Hematopoietic multipotent progenitor cell (in vitro differentiated cells): ENCODE measurements around the gene SPTLC2. TPM values are rescaled to one million over a fixed set of nuclear protein-coding genes. Genes with fewer than 3 reads are reported as not detected.

ENCODE experiments used
- DNase-seq, 3 donors: peaks; one replicate each; pipeline ENCODE4 v3.0.0-alpha.2; 2011 to 2015; ENCODE audit warnings: low read depth in 2 of 3, low spot score in 2 of 3
- total RNA-seq: library from RNA; depleted of rRNA; stranded (reverse); fragments of >200 nt; gene quantifications from one replicate; pipeline ENCODE4 v1.2.3, GENCODE V29; 2012

Gene SPTLC2
- total RNA-seq, 1 donor: 66.2 TPM

DNA sequence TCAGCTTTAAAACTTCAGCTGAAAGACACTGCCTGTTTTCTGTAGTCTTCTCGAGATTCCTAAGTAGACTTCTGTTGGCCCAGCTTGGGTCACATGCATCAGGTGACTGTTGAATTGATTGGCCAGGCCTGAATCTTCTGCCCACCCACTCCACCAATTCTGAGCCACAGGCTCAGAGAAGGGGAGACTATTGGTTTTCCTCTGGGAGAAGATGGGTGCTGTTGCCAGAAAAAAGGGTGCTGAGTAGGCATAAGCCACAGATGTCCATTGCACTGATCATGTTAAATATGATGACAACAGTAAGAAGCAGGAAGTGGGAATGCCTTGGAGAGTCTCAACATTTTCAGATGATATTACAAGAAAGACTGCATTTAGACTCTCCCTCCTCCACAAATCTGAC is 6.8 kb upstream of the SPTLC2 start:
- no peak for DNase-seq

DNA sequence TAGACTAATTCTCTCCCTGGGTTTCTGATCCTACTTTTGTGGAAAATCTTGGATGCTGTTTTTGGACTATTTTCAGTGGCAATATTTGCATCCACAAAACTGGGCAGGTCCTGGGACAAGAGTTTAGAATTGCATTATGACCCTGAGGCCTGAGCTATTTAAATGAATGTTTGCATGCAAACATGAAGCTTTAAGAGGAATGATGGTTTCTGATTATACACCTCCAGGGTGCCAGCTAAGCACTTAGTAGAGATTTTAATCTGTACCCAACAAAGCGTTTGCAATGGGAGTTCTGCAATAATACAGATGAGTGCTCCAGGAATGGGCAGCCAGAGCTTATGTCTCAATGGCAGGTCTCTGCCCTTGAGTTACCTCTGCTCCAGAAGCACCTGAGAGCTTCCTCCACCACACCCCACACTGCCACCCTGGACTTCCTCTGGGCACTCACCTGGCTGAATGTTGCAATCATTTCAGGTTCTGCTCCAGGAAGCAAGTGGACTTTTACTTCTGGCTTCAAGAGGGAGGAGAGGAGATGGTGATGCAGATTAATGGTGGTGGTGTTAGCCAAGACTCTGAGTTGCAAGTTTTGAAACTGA is 6.0 kb upstream of the SPTLC2 start:
- DNase-seq: no peak

DNA sequence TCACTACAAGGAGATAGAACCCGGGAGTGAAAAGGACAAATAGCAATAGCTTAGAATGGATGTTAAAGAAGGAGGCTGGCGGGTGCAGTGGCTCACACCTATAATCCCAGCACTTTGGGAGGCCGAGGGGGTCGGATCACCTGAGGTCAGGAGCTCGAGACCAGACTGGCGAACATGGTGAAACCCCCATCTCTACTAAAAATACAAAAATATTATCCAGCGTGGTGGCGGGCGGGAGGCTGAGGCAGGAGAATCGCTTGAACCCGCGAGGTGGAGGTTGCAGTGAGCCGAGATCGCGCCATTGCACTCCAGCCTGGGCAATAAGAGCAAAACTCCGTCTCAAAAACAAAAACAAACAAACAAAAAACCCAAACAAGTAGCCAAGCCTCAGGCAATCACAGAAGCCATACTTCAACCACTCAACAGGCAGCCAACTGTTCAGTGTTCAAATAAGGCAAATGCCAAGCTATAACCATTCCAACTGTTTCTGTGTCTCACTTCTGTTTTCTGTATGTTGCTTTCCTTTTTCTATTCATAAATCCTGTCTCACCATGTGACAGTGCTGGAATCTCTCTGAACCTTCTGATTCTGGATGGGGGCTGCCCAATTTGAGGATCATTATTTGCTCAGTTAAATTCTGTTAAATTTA is 3.9 kb upstream of the SPTLC2 start:
- no peak for DNase-seq

DNA sequence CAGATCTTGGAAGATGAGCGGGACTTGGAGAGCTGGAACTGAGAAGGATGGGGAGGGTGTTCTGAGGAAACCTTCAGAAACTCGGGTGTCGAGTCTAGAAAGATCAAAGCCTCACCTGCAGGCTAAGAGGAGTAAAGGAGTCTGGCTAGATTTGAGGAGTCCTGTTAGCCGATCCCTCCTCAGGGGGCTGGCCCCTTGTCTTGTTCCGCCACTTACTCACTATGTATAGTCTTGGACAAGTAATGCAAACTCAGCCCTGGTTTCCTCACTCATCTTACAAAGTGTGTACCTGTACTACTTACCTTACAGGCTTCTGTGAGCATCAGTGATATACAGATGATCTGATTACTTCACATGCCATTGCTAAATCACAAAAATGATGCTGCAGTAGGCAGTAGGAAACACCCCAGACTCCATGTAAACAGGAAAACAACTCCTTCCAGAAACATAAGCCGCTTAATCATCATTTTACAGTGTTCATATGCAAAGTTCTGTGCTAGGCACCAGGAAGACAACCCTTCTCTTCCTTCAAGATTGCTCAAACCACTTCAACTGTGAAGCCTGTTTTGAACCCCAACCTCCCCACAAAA is 2.0 kb upstream of the SPTLC2 start:
- no peak for DNase-seq

DNA sequence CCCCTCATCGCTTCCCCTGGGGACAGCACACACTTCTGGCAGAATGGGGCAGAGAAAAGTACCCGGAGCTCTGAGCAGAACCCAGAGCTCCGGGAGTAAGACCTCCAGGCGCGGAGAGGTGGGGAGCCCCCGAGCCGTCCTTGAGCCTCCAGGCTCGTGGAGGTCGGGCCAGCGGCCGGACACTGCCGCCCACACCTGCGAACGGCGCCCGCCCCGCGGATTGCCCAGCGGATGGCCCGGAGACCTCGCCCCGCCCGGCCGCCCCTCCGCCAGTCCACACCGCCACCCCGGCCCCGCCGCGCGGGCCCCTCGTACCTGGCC is 344 bp downstream of the SPTLC2 start:
- no peak for DNase-seq

DNA sequence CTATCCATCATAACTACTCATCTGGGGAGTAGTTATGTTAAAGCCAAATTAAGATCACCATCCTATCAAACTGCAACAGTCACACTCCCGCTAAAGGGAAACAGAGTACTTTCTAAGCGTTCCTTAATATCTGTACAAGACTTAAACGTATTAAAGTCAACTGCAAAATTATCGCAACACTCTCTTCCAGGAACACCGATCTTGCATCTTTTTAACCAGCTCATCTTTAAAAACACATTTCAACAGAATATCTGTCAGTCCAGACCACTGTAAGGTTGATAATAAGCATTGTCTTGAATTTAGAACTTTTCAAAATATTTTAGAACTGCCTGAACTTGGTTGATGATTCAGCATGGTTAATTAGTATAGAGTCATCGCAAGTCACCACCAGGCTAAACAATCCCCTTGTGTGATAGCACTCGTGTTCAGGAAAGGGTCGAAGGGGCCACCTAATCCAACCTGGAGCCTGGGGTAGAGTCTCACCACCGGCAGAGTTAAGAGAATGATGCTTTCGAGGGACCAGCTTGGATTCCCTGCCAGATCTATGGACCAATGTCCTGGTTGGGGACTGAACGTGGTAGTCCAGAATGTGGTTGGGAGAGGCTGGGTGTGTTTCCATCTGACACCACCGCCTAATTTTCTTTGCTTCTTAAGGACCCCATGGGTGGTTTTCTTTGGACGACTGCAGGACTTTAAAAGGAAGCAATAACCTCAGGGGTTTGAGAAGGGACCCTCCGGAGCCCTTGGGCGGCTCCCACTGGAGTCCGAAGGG is 890 bp downstream of the SPTLC2 start:
- peak in 1 of 3 donors; percentile 29 for DNase-seq

DNA sequence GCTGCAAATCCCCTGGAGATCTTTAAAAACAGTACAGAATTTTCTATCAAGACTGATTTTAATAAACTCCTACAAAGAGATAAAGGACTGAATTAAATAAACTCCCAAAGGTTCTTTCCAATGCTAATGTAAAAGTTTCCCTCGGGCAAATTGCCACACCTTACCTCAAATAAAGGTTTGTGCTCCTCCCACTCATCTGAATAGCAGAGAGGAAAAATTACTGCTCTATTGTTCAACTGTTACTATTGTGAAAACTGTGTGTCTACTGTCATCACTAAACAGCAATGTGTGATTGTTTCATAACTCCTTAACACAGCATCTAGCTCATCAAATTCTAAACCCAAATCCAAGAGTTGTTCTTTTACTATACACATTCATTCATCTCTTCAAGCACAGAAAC is 3.2 kb downstream of the SPTLC2 start:
- no peak for DNase-seq

DNA sequence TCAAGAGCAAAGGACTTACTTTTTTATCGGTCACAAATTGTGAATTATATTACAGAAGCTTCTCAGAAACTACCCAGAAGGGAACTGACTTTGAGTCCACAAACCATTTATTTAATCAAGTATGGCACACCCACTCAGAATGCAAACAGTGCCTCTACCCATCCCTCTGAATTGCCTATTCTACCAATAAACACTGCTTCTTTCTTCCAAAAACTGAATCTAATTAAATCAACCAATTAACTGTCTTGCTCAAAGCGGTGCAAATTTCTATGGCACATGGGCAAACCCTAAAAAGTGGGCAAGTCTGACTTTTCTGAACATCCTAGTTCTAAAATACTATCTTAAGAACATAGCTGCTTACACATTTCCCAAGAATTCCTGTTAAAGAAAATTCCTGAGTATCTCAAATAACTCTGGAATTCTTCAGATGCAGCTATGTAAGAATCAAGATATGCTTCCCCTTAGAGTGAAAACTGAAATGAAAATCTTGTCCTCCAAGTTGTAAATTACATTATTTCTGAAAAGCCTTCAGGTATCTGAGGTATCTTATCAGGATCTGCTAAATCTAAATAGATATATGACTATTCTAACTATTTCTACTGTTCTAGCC is 4.3 kb downstream of the SPTLC2 start:
- DNase-seq: no peak

DNA sequence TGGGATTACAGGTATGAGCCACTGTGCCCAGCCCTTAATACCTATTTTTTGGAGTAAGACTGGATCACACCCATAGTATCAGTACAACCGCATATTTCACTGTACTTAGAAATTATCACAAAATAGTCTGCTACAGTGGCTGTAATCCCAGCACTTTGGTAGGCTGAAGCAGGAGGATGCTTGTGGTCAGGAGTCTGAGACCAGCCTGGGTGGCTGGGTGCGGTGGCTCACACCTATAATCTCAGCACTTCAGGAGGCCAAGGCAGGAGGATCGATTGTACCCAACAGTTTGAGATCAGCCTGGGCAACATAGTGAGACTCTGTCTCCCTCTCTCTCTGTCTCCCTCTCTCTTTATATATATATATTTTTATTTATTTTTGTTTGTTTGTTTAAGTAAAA is 5.9 kb downstream of the SPTLC2 start:
- no peak for DNase-seq

DNA sequence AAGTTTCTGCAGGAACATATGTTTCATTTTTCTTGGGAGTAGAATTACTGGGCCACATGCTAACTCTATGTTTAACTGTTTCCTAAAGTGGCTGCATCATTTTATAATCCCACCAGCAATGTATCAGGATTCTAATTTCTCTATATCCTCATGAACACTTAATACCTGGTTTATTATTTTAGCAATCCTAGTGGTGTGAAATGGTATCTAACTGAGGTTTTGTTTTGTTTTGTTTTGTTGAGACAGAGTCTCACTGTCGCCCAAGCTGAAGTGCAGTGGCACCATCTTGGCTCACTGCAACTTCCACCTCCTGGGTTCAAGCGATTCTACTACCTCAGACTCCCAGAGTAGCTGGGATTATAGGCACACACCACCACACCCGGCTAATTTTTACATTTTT is 6.5 kb downstream of the SPTLC2 start:
- DNase-seq: peak in 1 of 3 donors; percentile 28

DNA sequence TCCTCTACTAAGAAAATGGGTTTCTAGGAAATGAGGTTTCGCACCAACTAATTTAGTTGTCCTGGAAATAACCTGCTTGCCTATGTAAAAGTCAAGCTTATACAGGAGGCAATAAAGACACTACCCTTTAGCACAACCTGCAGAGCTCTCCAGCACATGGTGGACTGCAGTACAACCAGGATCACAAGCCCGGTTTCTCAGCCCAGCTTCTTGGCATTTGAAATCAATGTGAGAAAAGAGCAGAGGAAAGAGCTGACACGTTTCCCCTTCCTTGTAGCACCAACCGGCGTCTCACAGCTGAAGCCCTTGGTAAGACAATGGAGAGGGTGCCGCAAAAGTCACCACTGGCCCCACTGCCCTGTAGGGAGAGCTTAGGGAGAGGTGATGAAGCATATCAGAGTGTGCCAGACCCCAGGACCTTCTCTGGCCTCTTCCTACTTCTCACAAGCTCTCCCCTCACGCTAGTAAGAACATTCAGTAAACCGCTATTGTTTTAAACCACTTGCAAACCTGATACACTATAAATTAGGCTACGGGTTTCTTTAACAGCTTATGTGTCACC is 8.6 kb downstream of the SPTLC2 start:
- DNase-seq: peak in 2 of 3 donors; percentile 52 to 54

DNA sequence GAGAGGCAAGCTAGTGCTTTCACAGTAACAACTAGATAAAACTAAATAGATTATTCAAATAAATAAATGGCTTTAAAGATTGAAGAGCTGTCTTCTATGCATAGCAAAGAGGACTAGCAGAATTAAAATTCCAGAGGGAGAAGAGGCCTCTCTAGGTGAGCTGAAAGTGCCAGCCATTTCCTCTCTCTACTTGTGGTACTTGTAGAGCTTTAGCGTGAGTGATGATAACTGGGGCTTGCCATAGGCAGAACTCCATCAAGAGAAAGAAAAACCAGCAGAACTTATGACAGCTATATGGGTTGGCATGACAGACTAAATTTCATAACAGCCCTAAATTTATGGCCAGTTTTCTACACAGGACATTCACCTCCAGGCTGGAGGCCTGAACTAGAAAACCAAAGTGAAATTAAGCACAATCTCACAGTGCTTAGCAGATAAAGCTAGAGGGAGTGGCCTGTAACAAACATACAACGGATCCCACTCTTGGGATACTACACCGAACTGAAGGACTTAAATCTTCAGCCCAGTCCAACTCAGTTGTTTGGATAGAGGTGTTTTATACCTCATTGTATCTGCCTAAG is 11.0 kb downstream of the SPTLC2 start:
- DNase-seq: peak in 1 of 3 donors; percentile 31

DNA sequence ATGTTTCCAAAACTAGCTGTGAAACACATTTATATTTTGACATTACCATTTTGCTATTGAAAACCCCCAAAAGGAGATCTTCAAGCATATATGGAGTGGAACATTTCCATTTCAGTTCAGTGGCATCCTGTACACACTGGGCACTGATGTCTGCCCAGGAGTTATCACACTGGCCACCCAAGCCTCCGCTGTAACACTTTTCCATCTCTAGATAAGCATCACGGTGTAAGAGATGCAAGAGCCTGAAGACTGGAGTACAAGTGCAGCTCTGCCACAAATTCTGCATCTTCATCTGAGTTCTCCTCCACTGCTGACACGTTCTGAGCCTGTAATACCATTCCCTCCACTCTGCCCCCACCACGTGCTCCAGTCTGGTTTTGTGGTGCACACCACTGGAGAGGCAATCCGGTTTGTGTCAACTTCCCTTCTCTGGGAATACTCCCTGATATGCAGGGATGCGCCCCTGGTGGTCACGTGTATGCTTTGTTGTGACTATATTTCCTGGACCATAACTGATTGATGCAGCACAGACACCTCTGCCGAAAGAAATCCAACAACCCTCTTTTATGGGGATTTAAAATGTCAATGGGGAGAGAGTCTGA is 12.7 kb downstream of the SPTLC2 start:
- peak in 1 of 3 donors; percentile 21 for DNase-seq

DNA sequence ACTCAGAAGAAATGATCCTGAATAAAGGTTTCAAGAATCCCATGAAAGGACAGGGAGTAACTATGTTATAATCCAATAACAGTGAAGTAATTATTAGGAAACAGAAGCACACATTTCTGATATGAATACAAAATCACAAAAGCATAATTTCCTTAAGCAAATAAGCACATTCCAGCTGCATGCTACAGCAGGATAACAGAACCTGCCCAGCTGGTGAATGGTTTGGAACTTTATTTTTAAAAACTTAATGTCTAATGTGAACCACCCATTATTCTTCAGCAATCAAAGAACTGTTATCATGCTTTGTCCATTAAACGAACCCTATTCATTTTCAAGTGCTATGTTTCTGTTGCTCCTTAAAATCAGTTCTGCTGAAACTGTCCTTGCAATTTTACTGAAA is 13.4 kb downstream of the SPTLC2 start:
- DNase-seq: no peak

DNA sequence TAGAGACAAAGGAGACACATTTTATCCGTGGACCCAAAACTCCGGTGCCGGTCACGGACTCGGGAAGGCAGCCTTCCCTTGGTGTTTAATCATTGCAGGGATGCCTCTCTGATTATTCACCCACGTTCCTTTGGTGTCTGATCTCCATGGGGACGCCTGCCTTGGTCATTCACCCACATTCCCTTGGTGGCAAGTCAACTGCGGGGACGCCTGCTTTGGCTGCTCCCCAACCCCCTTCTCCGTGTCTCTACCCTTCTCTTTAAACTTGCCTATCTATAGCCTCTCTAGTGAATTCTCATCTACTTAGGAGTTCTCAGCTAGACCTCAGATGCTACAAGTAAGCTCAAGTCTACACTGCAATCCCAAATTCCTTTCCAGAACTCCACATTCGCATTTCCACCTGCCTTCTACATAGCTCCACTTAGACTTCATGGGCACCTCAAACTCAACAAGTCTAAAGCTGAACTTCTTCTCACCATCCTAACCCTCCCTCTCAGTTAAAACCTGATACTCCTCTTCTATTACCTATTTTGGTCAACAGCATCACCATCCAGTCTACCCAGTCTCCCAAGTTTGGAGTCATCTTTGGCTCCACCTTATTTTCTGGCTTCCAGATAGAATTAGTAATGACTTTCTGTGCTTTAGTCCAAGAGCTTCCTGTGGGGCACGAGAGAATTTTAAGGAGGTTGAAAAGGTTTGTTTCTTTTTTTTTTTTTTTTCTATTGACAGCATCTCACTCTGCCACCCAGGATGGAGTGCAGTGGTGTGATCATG is 14.4 kb downstream of the SPTLC2 start:
- DNase-seq: no peak

DNA sequence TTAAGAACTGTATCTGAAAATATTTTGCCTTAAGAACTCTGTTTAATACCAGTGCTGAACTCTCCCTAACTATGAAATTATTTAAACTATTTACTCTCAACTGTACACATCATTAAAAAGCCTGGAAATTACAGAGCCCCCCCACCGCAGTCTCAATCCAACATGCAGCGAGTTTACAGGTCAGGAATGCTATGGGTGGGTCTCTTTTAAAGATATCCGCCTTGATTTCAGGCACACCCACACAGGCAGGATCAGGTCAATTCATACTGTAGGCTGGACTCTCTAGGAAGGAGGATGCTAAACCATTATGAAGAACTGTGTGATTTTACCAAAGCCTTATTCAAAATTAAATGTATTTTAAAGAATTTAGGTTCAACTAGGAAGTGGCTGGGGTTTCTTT is 16.5 kb downstream of the SPTLC2 start:
- no peak for DNase-seq

DNA sequence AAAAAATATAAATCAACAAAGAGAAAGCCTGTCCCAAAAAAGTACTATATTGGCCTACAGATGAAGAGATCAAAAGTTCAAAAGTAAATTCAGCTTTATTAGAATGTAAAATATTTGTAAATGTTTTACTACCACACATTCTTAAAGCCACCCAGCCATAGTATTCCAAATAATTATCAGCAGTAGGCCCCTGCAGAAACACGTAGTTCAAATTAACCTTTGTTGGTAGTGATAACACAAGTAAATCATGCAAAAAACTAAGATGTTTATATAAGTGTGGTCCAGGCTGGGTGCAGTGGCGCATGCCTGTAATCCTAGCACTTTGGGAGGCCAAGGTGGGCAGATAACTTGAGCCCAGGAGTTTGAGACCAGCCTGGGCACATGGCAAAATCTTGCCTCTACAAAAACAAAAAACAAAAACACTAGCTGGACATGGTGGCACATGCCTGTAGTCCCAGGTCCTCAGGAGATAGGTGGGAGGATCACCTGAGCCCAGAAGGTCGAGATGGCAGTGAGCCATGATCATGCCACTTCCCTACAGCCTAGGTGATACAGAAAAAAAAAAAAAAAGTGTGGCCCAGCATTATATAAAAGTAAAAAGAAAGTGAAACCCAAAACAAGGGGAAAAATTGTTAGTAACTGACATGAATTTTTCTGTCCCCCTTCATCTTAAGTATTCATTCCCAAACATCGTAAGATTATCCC is 17.9 kb downstream of the SPTLC2 start:
- DNase-seq: peak in 2 of 3 donors; percentile 40 to 51

DNA sequence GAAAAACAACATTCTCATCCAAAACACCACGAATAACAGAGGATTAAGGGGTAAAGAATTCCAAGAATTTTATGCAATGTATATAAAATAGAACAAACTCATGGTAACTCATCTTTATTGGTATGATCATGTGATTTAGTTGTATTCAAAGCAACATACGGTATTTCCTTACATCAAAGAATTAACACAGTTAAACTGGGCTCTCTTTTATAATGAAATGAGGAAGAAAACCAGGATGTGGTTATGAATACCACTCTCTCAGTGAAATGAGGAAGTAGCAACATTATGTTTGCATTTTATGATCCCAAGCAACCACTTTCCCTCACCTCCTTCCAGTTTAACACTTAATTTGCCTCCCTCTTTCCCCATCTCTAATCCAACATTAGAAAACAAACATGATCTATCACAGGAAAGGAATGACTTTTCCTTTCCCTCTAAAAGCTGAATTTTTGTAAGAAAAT is 22.9 kb downstream of the SPTLC2 start:
- peak in 2 of 3 donors; percentile 70 to 89 for DNase-seq
